Keratinocyte (primary cell): ENCODE measurements around the gene CDK14. TPM values are rescaled to one million over a fixed set of nuclear protein-coding genes. Genes with fewer than 3 reads are reported as not detected.

Experiments used
- DNase-seq: peaks from one replicate; pipeline ENCODE4 v3.0.0-alpha.2; 2011; ENCODE audit warnings: low read depth, missing footprints, low spot score
- FAIRE-seq: peaks from 2 replicates; lab custom pipeline; 2011; peaks lifted over from hg19 to GRCh38; lab: Jason Lieb, UNC
- H2AFZ ChIP-seq: 2 replicates; pipeline ENCODE4 v1.6.0; 2012; ENCODE audit warnings: low read length, control low read depth, inconsistent platforms; ENCODE audit not compliant: control insufficient read depth
- H3K27ac ChIP-seq: 2 replicates; pipeline ENCODE4 v1.5.1; 2011; ENCODE audit warnings: low read length; ENCODE audit not compliant: control insufficient read depth, insufficient read depth
- H3K27me3 ChIP-seq: 3 replicates; pipeline ENCODE4 v1.6.0; 2011; ENCODE audit warnings: low read length; ENCODE audit not compliant: control insufficient read depth, insufficient read depth; ENCODE audit errors: extremely low read depth
- H3K36me3 ChIP-seq, 2 experiments: 2 replicates in 1 of 2; 3 replicates in 1 of 2; pipeline ENCODE4 v1.5.1; 2011; ENCODE audit warnings: low read length in 2 of 2, mild to moderate bottlenecking in 1 of 2; ENCODE audit not compliant: control insufficient read depth in 2 of 2, insufficient read depth in 2 of 2; ENCODE audit errors: extremely low read depth in 1 of 2
- H3K4me1 ChIP-seq: 3 replicates; pipeline ENCODE4 v1.5.1; 2011; ENCODE audit warnings: low read length; ENCODE audit not compliant: control insufficient read depth, insufficient read depth; ENCODE audit errors: extremely low read depth
- H3K4me2 ChIP-seq: 3 replicates; pipeline ENCODE4 v1.6.0; 2011; ENCODE audit warnings: low read depth, low read length; ENCODE audit not compliant: control insufficient read depth, insufficient read depth; ENCODE audit errors: extremely low read depth
- H3K4me3 ChIP-seq, 3 experiments: fragments of 200-600 bp in 1 of 3; sonication (generic) in 1 of 3; 2 replicates in 2 of 3; 3 replicates in 1 of 3; pipeline ENCODE4 v1.5.1; 2011 to 2016; ENCODE audit warnings: low read length in 3 of 3, mild to moderate bottlenecking in 3 of 3, control low read depth in 2 of 3, inconsistent platforms in 1 of 3, low read depth in 1 of 3, mixed read lengths in 1 of 3, mixed run types in 1 of 3, moderate library complexity in 1 of 3; ENCODE audit not compliant: control insufficient read depth in 2 of 3, insufficient read depth in 2 of 3; ENCODE audit errors: extremely low read depth in 1 of 3
- H3K79me2 ChIP-seq: 2 replicates; pipeline ENCODE4 v1.6.0; 2012; ENCODE audit warnings: low read length; ENCODE audit not compliant: control insufficient read depth, insufficient read depth
- H3K9ac ChIP-seq: 3 replicates; pipeline ENCODE4 v1.6.0; 2011; ENCODE audit warnings: low read length; ENCODE audit not compliant: control insufficient read depth, insufficient read depth; ENCODE audit errors: extremely low read depth
- H3K9me1 ChIP-seq: 3 replicates; pipeline ENCODE4 v1.6.0; 2011; ENCODE audit warnings: low read length; ENCODE audit not compliant: control insufficient read depth, insufficient read depth; ENCODE audit errors: extremely low read depth
- H3K9me3 ChIP-seq: 2 replicates; pipeline ENCODE4 v1.5.1; 2012; ENCODE audit warnings: low read depth, low read length; ENCODE audit not compliant: control insufficient read depth
- H4K20me1 ChIP-seq: 3 replicates; pipeline ENCODE4 v1.6.0; 2011; ENCODE audit warnings: low read length; ENCODE audit not compliant: control insufficient read depth, insufficient read depth; ENCODE audit errors: extremely low read depth
- EZH2 ChIP-seq: IDR thresholded peaks from one replicate; pipeline ENCODE4 v1.6.1; 2012; ENCODE audit warnings: inconsistent platforms, mild to moderate bottlenecking, low read length, moderate library complexity
- dilution Hi-C: fragments of 300-500 bp; cut with MboI; formaldehyde crosslinking; loops from one replicate; pipeline ENCODE4 v1.7.0; 2020; ENCODE audit warnings: low sequenced_read_pairs; ENCODE audit not compliant: extremely low pct_ligation_motif_present
- polyA plus RNA-seq, 5 experiments: library from polyadenylated mRNA; depleted of rRNA in 3 of 5; stranded (reverse) in 3 of 5; stranded (forward) in 1 of 5; unstranded in 1 of 5; fragments of >200 nt; gene quantifications; 1 replicate in 1 of 5; 2 replicates in 3 of 5; 3 replicates in 1 of 5; pipeline versions ENCODE4 v1.2.1 to v1.2.3, GENCODE V29; 2011 to 2012; ENCODE audit warnings: missing spikeins in 2 of 5, low read depth in 1 of 5, low replicate concordance in 1 of 5
- TF ChIP-seq, protein P1 (sequence below), 3 experiments: IDR thresholded peaks in 1 of 3; conservative IDR thresholded peaks in 1 of 3; optimal IDR thresholded peaks in 1 of 3; 2 replicates in 2 of 3; 3 replicates in 1 of 3; pipeline versions ENCODE3 to v1.5.1; 2011; ENCODE audit warnings: low read length in 3 of 3, mild to moderate bottlenecking in 3 of 3, moderate library complexity in 2 of 3, control low read depth in 1 of 3, inconsistent platforms in 1 of 3; ENCODE audit not compliant: insufficient read depth in 2 of 3; ENCODE audit errors: extremely low read depth in 1 of 3

The CDK14 gene
- polyA plus RNA-seq, 1 donor (not counting 4 experiments of a cell fraction or from before 2014, with no cell fraction given): 4.0 TPM

DNA sequence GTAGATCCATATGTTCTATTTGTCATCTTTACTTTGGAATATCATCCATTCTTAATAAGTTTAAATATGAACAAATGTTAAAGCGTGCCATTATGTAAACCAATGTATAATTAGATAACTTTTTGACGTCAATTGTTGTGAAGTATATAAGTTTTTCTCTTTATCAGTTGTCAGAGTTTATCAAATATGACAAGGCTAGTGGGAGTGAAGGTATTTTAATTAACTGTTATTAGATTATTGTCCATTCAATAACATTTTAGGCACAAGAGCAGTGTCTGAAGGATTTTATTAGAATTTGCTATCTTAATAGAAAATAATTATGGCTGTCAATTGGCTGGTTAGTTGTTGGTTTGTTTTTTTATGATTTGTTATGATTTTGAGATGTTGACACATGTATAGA is 280.6 kb downstream of the CDK14 start:
- H3K9me1 ChIP-seq: no peaks in the 10 kb centered on the region
- H3K27ac ChIP-seq: no peak overlapping the region
- H3K79me2 ChIP-seq: no peaks in the 10 kb centered on the region
- H3K36me3 ChIP-seq: no peaks in the 10 kb centered on the region
- dilution Hi-C loops: no loop called here
- TF ChIP-seq, protein P1, sequence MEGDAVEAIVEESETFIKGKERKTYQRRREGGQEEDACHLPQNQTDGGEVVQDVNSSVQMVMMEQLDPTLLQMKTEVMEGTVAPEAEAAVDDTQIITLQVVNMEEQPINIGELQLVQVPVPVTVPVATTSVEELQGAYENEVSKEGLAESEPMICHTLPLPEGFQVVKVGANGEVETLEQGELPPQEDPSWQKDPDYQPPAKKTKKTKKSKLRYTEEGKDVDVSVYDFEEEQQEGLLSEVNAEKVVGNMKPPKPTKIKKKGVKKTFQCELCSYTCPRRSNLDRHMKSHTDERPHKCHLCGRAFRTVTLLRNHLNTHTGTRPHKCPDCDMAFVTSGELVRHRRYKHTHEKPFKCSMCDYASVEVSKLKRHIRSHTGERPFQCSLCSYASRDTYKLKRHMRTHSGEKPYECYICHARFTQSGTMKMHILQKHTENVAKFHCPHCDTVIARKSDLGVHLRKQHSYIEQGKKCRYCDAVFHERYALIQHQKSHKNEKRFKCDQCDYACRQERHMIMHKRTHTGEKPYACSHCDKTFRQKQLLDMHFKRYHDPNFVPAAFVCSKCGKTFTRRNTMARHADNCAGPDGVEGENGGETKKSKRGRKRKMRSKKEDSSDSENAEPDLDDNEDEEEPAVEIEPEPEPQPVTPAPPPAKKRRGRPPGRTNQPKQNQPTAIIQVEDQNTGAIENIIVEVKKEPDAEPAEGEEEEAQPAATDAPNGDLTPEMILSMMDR (optimal IDR thresholded peaks at IDR 0.05 in 1 of 3, IDR thresholded peaks at IDR 0.05 in 1 of 3, conservative IDR thresholded peaks at IDR 0.05 in 1 of 3; ENCODE audit: extremely low read depth in 1 of 3, insufficient read depth in 2 of 3, low read length in 3 of 3): no peak
- no peak for TF ChIP-seq EZH2
- H2AFZ ChIP-seq: no peak overlapping the region
- H3K4me3 ChIP-seq: no peak overlapping the region
- H3K4me2 ChIP-seq: no peak overlapping the region
- DNase-seq (no peak), FAIRE-seq (no peak)
- H3K9ac ChIP-seq: no peak overlapping the region
- no peaks in the 10 kb centered on the region for H3K4me1 ChIP-seq
- H3K27me3 ChIP-seq: no peaks in the 10 kb centered on the region
- H4K20me1 ChIP-seq: no peaks in the 10 kb centered on the region
- H3K9me3 ChIP-seq: no peaks in the 10 kb centered on the region

DNA sequence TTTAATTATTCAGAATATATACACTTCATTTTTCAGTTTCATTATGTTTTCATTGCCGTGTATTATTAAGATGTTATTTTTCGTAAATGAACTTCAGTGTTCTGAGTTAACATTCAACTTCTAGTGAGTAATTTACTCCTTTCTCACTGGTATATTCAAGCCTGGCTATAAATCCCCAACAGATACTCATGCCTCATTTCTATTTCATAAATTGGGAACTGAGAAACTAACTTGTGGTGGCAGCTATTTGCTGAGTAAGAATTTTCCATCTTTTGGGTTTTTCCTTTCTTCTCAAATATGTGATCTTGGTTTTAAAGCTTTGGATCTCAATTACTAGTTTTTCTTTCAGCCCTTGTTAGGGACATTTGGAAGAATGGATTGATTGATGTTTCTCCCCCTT is 281.1 kb downstream of the CDK14 start:
- no peaks in the 10 kb centered on the region for H4K20me1 ChIP-seq
- H3K27me3 ChIP-seq: no peaks in the 10 kb centered on the region
- no peak overlapping the region for H3K9ac ChIP-seq
- no peak overlapping the region for H3K27ac ChIP-seq
- no peak overlapping the region for H3K4me3 ChIP-seq
- H3K9me3 ChIP-seq: no peaks in the 10 kb centered on the region
- dilution Hi-C loops: no loop called here
- H3K79me2 ChIP-seq: no peaks in the 10 kb centered on the region
- no peaks in the 10 kb centered on the region for H3K36me3 ChIP-seq
- no peaks in the 10 kb centered on the region for H3K9me1 ChIP-seq
- DNase-seq: no peak
- no peak overlapping the region for H2AFZ ChIP-seq
- no peak for FAIRE-seq
- no peaks in the 10 kb centered on the region for H3K4me1 ChIP-seq
- H3K4me2 ChIP-seq: no peak overlapping the region
- TF ChIP-seq EZH2: no peak
- TF ChIP-seq, protein P1 (optimal IDR thresholded peaks at IDR 0.05 in 1 of 3, IDR thresholded peaks at IDR 0.05 in 1 of 3, conservative IDR thresholded peaks at IDR 0.05 in 1 of 3; ENCODE audit: extremely low read depth in 1 of 3, insufficient read depth in 2 of 3, low read length in 3 of 3): no peak
